ENCODE results near the gene MIXL1.
"Not testable (repeated sequence)": the region's sequence is repeated elsewhere in the genome, so short reads cannot be mapped to it uniquely, and the experiment has no call there.

The MIXL1 gene

GRCh38 chr1:226215239-226215638 lies 8.2 kb upstream of the MIXL1 start:
- no peak for DNase-seq

GRCh38 chr1:226216056-226216455 lies 7.4 kb upstream of the MIXL1 start:
- DNase-seq: no peak

GRCh38 chr1:226217273-226217672 lies 6.2 kb upstream of the MIXL1 start:
- DNase-seq: no peak

- DNase-seq: no peak
These were observed 2.8 kb upstream of the MIXL1 start for GRCh38 chr1:226220473-226221189.

GRCh38 chr1:226222686-226223085 lies 778 bp upstream of the MIXL1 start:
- DNase-seq: no peak

GRCh38 chr1:226223786-226224244 lies 351 bp downstream of the MIXL1 start:
- DNase-seq: peak; percentile 23

- DNase-seq: no peak
These were observed 3.1 kb downstream of the MIXL1 start for GRCh38 chr1:226226601-226227000.

GRCh38 chr1:226233293-226233692 lies 9.8 kb downstream of the MIXL1 start:
- DNase-seq: no peak

GRCh38 chr1:226233806-226234205 lies 10.3 kb downstream of the MIXL1 start:
- no peak for DNase-seq

GRCh38 chr1:226236826-226237225 lies 13.4 kb downstream of the MIXL1 start:
- no peak for DNase-seq

- DNase-seq: no peak
These were observed 16.0 kb downstream of the MIXL1 start for GRCh38 chr1:226239421-226239820.

- DNase-seq: no peak
These were observed 24.6 kb downstream of the MIXL1 start for GRCh38 chr1:226248091-226248490.

- no peak for DNase-seq
These were observed 25.3 kb downstream of the MIXL1 start for GRCh38 chr1:226248796-226249195.

- DNase-seq: no peak
These were observed 27.0 kb downstream of the MIXL1 start for GRCh38 chr1:226250511-226250910.

- not testable (repeated sequence) for DNase-seq
These were observed 29.4 kb downstream of the MIXL1 start for GRCh38 chr1:226252841-226253240.

- no peak for DNase-seq
These were observed 30.5 kb downstream of the MIXL1 start for GRCh38 chr1:226253933-226254332.

GRCh38 chr1:226255380-226255779 lies 31.9 kb downstream of the MIXL1 start:
- no peak for DNase-seq

GRCh38 chr1:226261818-226262217 lies 38.4 kb downstream of the MIXL1 start:
- DNase-seq: no peak

- no peak for DNase-seq
These were observed 45.1 kb downstream of the MIXL1 start for GRCh38 chr1:226268421-226269124.

GRCh38 chr1:226272233-226272902 lies 48.9 kb downstream of the MIXL1 start:
- not testable (repeated sequence) for DNase-seq

GRCh38 chr1:226274138-226274537 lies 50.7 kb downstream of the MIXL1 start:
- no peak for DNase-seq

- DNase-seq: no peak
These were observed 52.7 kb downstream of the MIXL1 start for GRCh38 chr1:226276077-226276682.
